ENCODE results near the gene CCDC86.

- TF ChIP-seq CTCF (IDR thresholded peaks at IDR 0.05) (no peak), POLR2AphosphoS5 (IDR thresholded peaks at IDR 0.05) (no peak), EP300 (IDR thresholded peaks at IDR 0.05) (no peak), POLR2A (IDR thresholded peaks at IDR 0.05) (no peak)
Measured at GRCh38 chr11:60825790-60826189, 16.1 kb upstream of the CCDC86 start.
